ENCODE measurements around the gene GADD45A. TPM values are rescaled to one million over a fixed set of nuclear protein-coding genes. Genes with fewer than 3 reads are reported as not detected.

Gene GADD45A
- total RNA-seq, 1 experiment from 2014 or later = 35.4 TPM

- TF ChIP-seq, protein P1, sequence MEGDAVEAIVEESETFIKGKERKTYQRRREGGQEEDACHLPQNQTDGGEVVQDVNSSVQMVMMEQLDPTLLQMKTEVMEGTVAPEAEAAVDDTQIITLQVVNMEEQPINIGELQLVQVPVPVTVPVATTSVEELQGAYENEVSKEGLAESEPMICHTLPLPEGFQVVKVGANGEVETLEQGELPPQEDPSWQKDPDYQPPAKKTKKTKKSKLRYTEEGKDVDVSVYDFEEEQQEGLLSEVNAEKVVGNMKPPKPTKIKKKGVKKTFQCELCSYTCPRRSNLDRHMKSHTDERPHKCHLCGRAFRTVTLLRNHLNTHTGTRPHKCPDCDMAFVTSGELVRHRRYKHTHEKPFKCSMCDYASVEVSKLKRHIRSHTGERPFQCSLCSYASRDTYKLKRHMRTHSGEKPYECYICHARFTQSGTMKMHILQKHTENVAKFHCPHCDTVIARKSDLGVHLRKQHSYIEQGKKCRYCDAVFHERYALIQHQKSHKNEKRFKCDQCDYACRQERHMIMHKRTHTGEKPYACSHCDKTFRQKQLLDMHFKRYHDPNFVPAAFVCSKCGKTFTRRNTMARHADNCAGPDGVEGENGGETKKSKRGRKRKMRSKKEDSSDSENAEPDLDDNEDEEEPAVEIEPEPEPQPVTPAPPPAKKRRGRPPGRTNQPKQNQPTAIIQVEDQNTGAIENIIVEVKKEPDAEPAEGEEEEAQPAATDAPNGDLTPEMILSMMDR (IDR thresholded peaks at IDR 0.05; ENCODE audit: unreplicated experiment) = no peak
- no peaks in the 10 kb centered on the region for H3K9me3 Mint-ChIP-seq (ENCODE audit: low read depth, unreplicated experiment)
- CTCF ChIA-PET = interaction anchor here (0.9 to 1.3 kb wide), 6 partner anchors 9 to 168 kb away, joined by 3 to 6 read pairs (median 4); no protein-coding TSS in a partner anchor
- H3K27ac Mint-ChIP-seq (ENCODE audit: unreplicated experiment) = peak overlapping the region; percentile 73
- peaks cover 25% of the 10 kb centered on the region for H3K36me3 Mint-ChIP-seq (ENCODE audit: insufficient read depth, unreplicated experiment)
- intact Hi-C loops (cut with micrococcal nuclease; ENCODE audit: unreplicated experiment) = no loop called here
- peaks cover 15% of the 10 kb centered on the region for H3K4me1 Mint-ChIP-seq (ENCODE audit: low read depth, unreplicated experiment)
- no peak overlapping the region for H3K4me3 Mint-ChIP-seq (ENCODE audit: low read depth, unreplicated experiment)
- no TSS peak for BruUV-seq (replicated peaks)
- H3K27me3 Mint-ChIP-seq (ENCODE audit: unreplicated experiment) = no peaks in the 10 kb centered on the region
- DNase-seq = no peak
Measured at GRCh38 chr1:67700220-67700619, 15.2 kb downstream of the GADD45A start.

DNA sequence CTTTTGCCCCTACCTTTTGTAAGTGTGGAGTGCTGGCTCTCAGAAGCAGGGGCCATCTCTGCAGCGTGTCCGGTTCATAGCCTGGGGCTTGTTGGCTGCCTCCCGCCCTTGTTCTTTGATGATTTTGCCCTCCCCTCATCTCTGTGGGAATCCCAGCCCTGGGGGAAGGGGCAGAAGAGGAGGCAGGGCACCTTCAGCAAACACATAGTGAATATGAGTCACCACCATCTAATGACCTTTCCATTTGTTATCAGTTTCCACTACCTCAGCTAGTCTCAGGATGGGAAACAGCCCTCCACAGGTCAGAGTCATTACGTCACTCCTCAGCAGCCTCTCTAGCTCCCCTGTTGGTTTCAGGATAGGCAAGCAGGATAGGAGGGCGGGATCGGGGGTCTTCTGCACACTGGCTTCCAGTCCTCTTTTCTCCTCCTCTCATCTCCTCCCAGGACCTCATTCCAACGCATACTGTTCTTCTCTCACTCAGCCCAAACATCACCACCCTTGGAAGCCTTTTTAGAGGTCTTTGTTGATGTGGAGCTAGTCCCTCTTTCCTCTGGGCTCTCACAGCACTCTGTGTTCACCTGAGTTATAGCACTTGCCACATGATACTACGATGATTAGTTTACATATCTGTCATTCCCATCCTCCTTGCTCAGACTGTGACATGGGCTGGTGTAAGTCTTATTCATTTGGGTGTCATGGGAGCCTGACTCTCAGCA, 15.8 kb downstream of the GADD45A start:
- peaks cover 32% of the 10 kb centered on the region for H3K36me3 Mint-ChIP-seq (ENCODE audit: insufficient read depth, unreplicated experiment)
- no peaks in the 10 kb centered on the region for H3K9me3 Mint-ChIP-seq (ENCODE audit: low read depth, unreplicated experiment)
- DNase-seq = peak; percentile 44
- intact Hi-C loops (cut with micrococcal nuclease; ENCODE audit: unreplicated experiment) = no loop called here
- H3K27ac Mint-ChIP-seq (ENCODE audit: unreplicated experiment) = peak overlapping the region; percentile 73
- H3K4me1 Mint-ChIP-seq (ENCODE audit: low read depth, unreplicated experiment) = peaks cover 15% of the 10 kb centered on the region
- no peaks in the 10 kb centered on the region for H3K27me3 Mint-ChIP-seq (ENCODE audit: unreplicated experiment)
- H3K4me3 Mint-ChIP-seq (ENCODE audit: low read depth, unreplicated experiment) = peak overlapping the region; percentile 4
- BruUV-seq (replicated peaks) = no TSS peak
- TF ChIP-seq, protein P1 (IDR thresholded peaks at IDR 0.05; ENCODE audit: unreplicated experiment) = peak; percentile 42
- CTCF ChIA-PET = interaction anchor here (0.9 to 1.3 kb wide), 6 partner anchors 10 to 168 kb away, joined by 3 to 6 read pairs (median 4); no protein-coding TSS in a partner anchor

DNA sequence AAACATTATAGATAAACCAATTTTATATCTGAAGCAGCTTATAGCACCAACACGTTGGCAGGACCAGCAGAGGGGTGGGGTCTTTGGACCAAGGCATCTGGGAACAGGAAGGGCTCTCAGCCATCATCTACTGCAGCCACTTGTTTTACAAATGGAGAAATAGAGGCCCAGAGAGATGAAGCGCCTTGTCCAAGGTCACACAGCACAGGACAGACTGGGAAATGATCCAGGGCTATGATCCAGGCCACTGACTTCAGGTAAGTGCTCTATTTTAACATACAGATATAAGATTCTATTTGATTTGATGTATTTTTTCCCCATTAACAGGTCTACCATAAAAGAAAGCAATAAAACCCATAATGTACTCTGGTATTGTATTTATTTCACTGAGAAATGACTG, 16.9 kb downstream of the GADD45A start:
- peaks cover 15% of the 10 kb centered on the region for H3K4me1 Mint-ChIP-seq (ENCODE audit: low read depth, unreplicated experiment)
- H3K9me3 Mint-ChIP-seq (ENCODE audit: low read depth, unreplicated experiment) = no peaks in the 10 kb centered on the region
- no peak overlapping the region for H3K4me3 Mint-ChIP-seq (ENCODE audit: low read depth, unreplicated experiment)
- no TSS peak for BruUV-seq (replicated peaks)
- DNase-seq = no peak
- TF ChIP-seq, protein P1 (IDR thresholded peaks at IDR 0.05; ENCODE audit: unreplicated experiment) = no peak
- CTCF ChIA-PET = no interaction called here
- intact Hi-C loops (cut with micrococcal nuclease; ENCODE audit: unreplicated experiment) = no loop called here
- no peaks in the 10 kb centered on the region for H3K27me3 Mint-ChIP-seq (ENCODE audit: unreplicated experiment)
- H3K27ac Mint-ChIP-seq (ENCODE audit: unreplicated experiment) = no peak overlapping the region
- H3K36me3 Mint-ChIP-seq (ENCODE audit: insufficient read depth, unreplicated experiment) = peaks cover 38% of the 10 kb centered on the region

GRCh38 chr1:67704351-67704750, 19.4 kb downstream of the GADD45A start:
- TF ChIP-seq, protein P1 (IDR thresholded peaks at IDR 0.05; ENCODE audit: unreplicated experiment) = no peak
- intact Hi-C loops (cut with micrococcal nuclease; ENCODE audit: unreplicated experiment) = no loop called here
- no peaks in the 10 kb centered on the region for H3K27me3 Mint-ChIP-seq (ENCODE audit: unreplicated experiment)
- no peak overlapping the region for H3K4me3 Mint-ChIP-seq (ENCODE audit: low read depth, unreplicated experiment)
- CTCF ChIA-PET = interaction anchor here (1.0 kb wide), 1 partner anchor 143 kb away, joined by 3 read pairs; no protein-coding TSS in a partner anchor
- BruUV-seq (replicated peaks) = no TSS peak
- no peaks in the 10 kb centered on the region for H3K9me3 Mint-ChIP-seq (ENCODE audit: low read depth, unreplicated experiment)
- peaks cover 36% of the 10 kb centered on the region for H3K36me3 Mint-ChIP-seq (ENCODE audit: insufficient read depth, unreplicated experiment)
- peak overlapping the region; percentile 60 for H3K27ac Mint-ChIP-seq (ENCODE audit: unreplicated experiment)
- DNase-seq = no peak
- H3K4me1 Mint-ChIP-seq (ENCODE audit: low read depth, unreplicated experiment) = peaks cover 25% of the 10 kb centered on the region

Measured in Calu3 (cell line).